HG03342 (cell line): ENCODE measurements around the gene KCNJ15.

Experiments used
- ATAC-seq: cut with Tn5 transposase; IDR thresholded peaks from one replicate; pipeline ENCODE4 v1.9.1; 2021; ENCODE audit warnings: mild to moderate bottlenecking, moderate library complexity; ENCODE audit not compliant: unreplicated experiment

KCNJ15 gene

DNA sequence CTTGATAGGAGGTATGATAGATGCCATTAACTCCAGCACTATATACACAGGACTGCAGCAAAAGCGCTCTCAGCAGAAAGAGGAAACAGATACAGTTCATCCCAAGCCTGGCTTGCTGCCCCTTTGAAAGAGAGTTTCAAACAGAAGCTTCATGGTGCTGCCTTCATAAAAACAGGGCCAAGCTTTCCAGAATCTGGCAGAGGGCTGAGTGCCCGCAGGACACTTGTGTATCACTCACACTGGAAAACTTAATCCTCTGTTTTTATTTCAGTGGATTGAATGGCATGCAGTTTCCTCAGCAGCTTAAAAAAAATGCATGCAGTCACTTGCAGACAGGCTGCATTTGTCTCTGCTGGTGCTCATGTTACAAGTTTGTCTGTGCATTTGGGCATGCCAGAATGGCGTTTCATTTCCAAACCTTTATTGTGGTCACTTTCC, 40.4 kb downstream of the KCNJ15 start:
- no peak for ATAC-seq

- ATAC-seq, result no peak
Observed at GRCh38 chr21:38297871-38298270, 41.1 kb downstream of the KCNJ15 start.

GRCh38 chr21:38298832-38299231, 42.0 kb downstream of the KCNJ15 start:
- ATAC-seq, result no peak

DNA sequence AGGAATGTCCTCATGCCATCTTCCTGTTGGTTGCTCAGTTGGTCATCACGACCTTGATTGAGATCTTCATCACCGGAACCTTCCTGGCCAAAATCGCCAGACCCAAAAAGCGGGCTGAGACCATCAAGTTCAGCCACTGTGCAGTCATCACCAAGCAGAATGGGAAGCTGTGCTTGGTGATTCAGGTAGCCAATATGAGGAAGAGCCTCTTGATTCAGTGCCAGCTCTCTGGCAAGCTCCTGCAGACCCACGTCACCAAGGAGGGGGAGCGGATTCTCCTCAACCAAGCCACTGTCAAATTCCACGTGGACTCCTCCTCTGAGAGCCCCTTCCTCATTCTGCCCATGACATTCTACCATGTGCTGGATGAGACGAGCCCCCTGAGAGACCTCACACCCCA, 42.9 kb downstream of the KCNJ15 start:
- ATAC-seq, result no peak

- no peak for ATAC-seq
Observed at GRCh38 chr21:38300141-38300578, 43.4 kb downstream of the KCNJ15 start.

DNA sequence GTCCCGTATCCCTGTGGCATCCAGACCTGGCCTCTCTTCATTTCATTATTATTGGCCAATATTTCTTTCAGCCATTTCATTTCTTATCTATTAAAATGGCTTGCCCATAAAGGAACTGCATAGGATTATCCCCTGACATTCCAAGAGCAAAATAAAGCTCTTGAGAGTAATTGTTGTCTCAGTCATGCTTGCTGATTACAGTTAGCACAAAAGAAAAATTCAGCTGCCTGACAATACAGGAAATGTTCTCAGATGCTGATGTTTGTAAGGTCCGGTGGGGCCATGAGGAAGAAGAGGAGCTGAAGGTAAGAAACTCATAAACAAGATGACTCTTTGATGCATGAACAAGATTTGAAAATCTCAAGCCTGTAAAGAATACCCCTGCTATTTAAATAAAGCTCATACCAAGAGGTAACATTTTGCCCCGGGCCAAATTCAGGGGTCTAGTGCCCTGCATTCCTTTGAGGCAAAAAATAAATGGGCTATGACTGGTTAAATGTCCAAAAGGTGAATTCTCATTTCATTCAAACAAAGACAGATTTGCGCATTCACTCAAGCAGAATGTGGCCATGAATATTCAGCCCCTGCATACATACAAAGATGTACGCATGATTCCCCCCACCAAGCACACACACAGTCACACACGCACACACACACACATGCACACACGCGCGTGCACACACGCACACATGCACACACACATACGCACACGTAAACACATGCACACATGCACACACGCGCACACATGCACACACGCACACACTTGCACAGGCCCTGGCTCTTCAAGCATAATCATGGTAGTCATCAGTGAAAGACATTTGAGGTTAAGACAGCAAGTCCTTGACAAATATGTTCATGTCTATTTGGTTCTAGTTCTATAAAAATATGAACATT, 44.8 kb downstream of the KCNJ15 start:
- no peak for ATAC-seq

DNA sequence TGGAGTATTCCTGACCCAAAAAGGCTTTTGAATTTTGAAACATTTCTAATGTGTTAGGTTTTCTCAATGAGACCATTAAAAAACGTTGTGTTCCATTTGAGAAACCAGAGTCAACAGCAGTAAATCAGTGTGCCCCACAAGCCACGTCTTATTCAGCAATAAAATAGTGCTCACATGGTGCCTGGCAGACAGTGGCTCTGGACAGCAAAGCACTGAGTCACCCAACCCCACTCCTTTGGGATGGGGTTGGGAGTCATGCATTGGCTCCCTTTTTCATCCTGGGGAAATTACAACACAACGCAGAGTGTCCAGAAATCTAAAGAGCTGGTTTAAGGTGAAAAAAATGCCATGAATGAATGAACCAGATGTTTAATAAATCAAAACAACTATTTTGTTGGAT, 46.5 kb downstream of the KCNJ15 start:
- no peak for ATAC-seq

- no peak for ATAC-seq
Observed at GRCh38 chr21:38306433-38307141, 49.8 kb downstream of the KCNJ15 start.

GRCh38 chr21:38307771-38308531, 51.2 kb downstream of the KCNJ15 start:
- ATAC-seq, result no peak

DNA sequence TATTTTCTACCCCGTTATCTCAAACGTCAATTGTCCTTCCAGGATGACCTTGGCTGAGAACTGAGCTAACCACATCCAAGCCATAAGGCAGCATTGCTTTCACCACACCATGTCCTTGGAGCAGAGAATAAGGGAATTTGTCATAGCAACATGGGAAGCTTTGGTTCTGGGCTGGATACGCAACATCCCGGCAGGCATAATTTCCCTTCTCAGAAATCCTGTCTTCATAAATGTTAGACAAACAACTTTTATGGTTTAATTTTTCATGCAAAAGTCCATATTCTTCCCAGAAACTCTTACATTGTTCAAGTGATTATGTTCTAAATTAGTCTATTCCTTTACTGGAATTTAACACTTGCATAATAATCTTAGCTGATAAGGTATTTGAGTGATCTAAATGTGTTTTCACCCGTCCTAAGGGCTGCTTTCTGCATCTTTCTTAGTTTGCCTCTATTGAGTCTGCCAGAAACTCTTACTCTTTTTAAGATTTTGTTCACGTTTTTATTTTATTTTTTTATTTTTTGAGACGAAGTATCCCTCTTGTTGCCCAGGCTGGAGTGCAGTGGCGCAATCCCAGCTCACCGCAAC, 51.8 kb downstream of the KCNJ15 start:
- no peak for ATAC-seq

GRCh38 chr21:38310646-38311485, 54.1 kb downstream of the KCNJ15 start:
- no peak for ATAC-seq

DNA sequence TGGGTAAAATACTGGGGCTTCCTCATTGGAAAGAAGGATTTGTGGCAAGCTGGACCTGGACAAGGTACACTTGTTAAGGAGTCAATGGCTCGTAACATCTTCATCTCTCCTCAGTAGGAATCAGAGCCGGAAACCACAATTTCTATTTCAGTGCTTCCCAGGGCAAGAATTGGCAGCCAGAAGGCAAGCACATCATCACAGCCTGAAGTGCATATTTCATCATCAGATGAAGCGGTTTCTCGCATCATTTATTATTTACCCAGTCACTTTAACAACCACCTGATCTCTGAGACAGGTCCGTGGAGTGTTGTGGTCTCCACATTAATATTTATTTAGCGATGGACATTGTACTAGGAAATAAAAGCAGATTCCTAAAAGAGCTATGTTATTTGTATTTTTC, 55.0 kb downstream of the KCNJ15 start:
- ATAC-seq, result no peak

- ATAC-seq, result no peak
Observed at GRCh38 chr21:38312822-38313221, 56.0 kb downstream of the KCNJ15 start.

- ATAC-seq, result no peak
Observed at GRCh38 chr21:38314558-38314957, 57.8 kb downstream of the KCNJ15 start.

DNA sequence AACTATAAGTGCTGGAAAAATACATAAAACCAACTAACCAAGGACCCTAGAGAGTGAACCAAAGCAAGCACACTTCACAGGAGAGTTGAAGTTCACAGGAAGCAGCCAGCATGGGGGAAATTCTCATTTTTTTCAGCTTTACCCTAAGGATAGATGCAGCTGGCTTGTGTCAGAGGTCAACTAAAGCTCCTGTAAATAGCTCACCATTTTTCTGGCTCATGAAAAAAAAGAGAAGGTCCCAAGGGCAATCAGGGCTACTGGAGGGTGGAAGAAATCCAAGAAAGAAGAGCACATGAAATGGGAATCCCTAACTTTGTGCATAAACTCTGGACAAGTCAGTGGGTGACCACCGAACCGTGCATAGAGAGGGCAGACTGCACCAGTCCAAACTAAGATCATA, 58.3 kb downstream of the KCNJ15 start:
- ATAC-seq, result no peak

DNA sequence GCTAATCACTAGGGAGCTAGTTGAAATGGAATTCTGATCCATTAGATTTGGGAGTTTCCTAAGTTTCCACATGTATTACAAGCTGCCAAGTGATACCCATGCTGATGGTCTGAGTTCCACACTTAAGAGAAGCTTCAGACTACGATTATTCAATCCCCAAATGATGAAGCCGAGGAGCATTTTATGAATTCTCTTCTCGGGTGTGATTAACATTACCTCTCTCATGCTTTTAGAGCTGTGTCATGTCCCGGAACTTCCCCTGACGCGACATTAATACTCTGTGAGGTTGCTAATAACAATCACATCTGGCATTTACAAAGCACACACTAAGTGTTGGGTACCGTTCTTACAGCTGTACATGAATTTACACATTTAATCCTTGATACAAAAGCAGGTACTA, 63.0 kb downstream of the KCNJ15 start:
- no peak for ATAC-seq

DNA sequence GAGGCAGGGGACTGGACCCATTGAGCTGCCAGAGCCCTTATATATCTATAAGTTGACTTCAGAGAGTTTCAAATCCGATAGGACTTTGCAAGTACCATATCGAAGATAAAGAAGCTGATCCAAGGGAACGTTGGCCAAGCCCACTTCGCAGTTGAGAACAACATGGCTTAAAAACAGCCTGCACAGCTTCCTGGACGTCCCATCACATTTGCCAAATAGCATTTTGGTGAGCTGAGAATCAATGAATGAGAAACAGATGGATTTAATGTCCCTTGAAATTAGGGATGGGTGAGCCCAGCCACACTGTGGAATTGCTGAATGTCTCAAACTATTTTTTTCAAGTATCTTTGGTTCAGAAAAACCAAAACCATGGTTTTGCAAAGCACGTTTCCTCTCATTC, 64.8 kb downstream of the KCNJ15 start:
- no peak for ATAC-seq

GRCh38 chr21:38322311-38322950, 65.6 kb downstream of the KCNJ15 start:
- ATAC-seq, result no peak

GRCh38 chr21:38323721-38324531, 67.1 kb downstream of the KCNJ15 start:
- no peak for ATAC-seq
